Liver (tissue), 3 donors: ENCODE data around the gene SIT1.

Source experiments
- GABPA ChIP-seq, 2 donors: IDR thresholded peaks in 1 of 2; conservative IDR thresholded peaks in 1 of 2; 2 replicates each; pipeline ENCODE4 v1.6.1; 2016; ENCODE audit warnings: antibody characterized with exemption in 2 of 2, mild to moderate bottlenecking in 1 of 2, moderate library complexity in 1 of 2
- HNF4G ChIP-seq: IDR thresholded peaks from 2 replicates; pipeline ENCODE4 v1.6.1; 2016; ENCODE audit warnings: antibody characterized with exemption
- RAD21 ChIP-seq, 2 donors: IDR thresholded peaks; 2 replicates each; pipeline ENCODE4 v1.6.1; 2016; ENCODE audit warnings: antibody characterized with exemption in 2 of 2, mild to moderate bottlenecking in 2 of 2
- TAF1 ChIP-seq: conservative IDR thresholded peaks from 2 replicates; pipeline ENCODE4 v1.6.1; 2016; ENCODE audit warnings: antibody characterized with exemption, mild to moderate bottlenecking
- TF ChIP-seq, protein P1 (sequence below): fragments of 150-350 bp; IDR thresholded peaks from 2 replicates; pipeline ENCODE4 v1.5.1; 2017; ENCODE audit warnings: improper control_type of control experiment, low read depth, low read length; ENCODE audit not compliant: missing input control
- TF ChIP-seq, protein P2 (sequence below): IDR thresholded peaks from 2 replicates; pipeline ENCODE4 v1.6.1; 2016; ENCODE audit warnings: antibody characterized with exemption
- TF ChIP-seq, protein P3 (sequence below): IDR thresholded peaks from 2 replicates; pipeline ENCODE4 v1.6.1; 2016; ENCODE audit warnings: antibody characterized with exemption
- TF ChIP-seq, protein P4 (sequence below): IDR thresholded peaks from 2 replicates; pipeline ENCODE4 v1.6.1; 2016; ENCODE audit warnings: antibody characterized with exemption, mild to moderate bottlenecking
- TF ChIP-seq, protein P5 (sequence below): IDR thresholded peaks from 2 replicates; pipeline ENCODE4 v1.6.1; 2016; ENCODE audit warnings: antibody characterized with exemption
- donor health status: healthy.
- donor health status: healthy.

DNA sequence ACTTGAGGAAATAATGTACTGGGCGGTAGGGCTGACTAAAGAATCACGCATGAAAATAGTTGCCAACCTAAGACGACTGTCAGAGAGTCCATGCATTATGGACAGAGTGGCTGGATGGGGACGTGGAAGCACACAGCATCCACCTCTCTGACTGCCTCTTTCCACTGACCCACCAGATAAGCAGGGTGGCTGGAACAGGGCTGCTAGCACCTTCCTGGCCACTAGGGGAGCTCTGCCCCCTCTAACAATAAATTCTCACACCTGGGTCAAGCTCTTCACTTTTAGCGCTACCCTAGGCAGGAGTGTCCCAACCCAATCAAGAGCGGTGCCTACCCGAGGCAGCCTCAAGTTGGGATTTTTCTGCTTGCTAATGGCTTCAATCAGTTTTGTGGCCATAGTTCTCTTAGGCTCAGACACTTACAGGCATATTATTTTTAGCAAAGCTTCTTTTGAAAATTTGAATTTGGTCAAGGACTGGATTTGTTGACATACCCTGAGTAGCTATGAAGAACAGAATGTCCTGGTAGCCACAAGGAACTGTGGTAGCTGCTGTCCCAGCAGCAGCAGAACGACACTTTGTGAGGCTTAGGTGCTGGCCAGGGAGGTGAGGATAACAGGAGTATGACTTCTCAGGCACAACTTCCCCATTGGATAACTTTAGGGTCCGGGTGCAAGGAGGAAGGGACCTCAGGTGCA, 45.9 kb upstream of the SIT1 start:
- no peak for TF ChIP-seq TAF1
- TF ChIP-seq, protein P1, sequence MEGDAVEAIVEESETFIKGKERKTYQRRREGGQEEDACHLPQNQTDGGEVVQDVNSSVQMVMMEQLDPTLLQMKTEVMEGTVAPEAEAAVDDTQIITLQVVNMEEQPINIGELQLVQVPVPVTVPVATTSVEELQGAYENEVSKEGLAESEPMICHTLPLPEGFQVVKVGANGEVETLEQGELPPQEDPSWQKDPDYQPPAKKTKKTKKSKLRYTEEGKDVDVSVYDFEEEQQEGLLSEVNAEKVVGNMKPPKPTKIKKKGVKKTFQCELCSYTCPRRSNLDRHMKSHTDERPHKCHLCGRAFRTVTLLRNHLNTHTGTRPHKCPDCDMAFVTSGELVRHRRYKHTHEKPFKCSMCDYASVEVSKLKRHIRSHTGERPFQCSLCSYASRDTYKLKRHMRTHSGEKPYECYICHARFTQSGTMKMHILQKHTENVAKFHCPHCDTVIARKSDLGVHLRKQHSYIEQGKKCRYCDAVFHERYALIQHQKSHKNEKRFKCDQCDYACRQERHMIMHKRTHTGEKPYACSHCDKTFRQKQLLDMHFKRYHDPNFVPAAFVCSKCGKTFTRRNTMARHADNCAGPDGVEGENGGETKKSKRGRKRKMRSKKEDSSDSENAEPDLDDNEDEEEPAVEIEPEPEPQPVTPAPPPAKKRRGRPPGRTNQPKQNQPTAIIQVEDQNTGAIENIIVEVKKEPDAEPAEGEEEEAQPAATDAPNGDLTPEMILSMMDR = peak; percentile 85
- TF ChIP-seq, protein P2, sequence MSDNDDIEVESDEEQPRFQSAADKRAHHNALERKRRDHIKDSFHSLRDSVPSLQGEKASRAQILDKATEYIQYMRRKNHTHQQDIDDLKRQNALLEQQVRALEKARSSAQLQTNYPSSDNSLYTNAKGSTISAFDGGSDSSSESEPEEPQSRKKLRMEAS = no peak
- TF ChIP-seq, protein P3, sequence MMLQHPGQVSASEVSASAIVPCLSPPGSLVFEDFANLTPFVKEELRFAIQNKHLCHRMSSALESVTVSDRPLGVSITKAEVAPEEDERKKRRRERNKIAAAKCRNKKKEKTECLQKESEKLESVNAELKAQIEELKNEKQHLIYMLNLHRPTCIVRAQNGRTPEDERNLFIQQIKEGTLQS = no peak
- no peak for TF ChIP-seq HNF4G
- TF ChIP-seq RAD21 (IDR thresholded peaks at IDR 0.05) = peak; percentile 72 to 85
- TF ChIP-seq, protein P4, sequence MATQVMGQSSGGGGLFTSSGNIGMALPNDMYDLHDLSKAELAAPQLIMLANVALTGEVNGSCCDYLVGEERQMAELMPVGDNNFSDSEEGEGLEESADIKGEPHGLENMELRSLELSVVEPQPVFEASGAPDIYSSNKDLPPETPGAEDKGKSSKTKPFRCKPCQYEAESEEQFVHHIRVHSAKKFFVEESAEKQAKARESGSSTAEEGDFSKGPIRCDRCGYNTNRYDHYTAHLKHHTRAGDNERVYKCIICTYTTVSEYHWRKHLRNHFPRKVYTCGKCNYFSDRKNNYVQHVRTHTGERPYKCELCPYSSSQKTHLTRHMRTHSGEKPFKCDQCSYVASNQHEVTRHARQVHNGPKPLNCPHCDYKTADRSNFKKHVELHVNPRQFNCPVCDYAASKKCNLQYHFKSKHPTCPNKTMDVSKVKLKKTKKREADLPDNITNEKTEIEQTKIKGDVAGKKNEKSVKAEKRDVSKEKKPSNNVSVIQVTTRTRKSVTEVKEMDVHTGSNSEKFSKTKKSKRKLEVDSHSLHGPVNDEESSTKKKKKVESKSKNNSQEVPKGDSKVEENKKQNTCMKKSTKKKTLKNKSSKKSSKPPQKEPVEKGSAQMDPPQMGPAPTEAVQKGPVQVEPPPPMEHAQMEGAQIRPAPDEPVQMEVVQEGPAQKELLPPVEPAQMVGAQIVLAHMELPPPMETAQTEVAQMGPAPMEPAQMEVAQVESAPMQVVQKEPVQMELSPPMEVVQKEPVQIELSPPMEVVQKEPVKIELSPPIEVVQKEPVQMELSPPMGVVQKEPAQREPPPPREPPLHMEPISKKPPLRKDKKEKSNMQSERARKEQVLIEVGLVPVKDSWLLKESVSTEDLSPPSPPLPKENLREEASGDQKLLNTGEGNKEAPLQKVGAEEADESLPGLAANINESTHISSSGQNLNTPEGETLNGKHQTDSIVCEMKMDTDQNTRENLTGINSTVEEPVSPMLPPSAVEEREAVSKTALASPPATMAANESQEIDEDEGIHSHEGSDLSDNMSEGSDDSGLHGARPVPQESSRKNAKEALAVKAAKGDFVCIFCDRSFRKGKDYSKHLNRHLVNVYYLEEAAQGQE = no peak
- TF ChIP-seq, protein P5, sequence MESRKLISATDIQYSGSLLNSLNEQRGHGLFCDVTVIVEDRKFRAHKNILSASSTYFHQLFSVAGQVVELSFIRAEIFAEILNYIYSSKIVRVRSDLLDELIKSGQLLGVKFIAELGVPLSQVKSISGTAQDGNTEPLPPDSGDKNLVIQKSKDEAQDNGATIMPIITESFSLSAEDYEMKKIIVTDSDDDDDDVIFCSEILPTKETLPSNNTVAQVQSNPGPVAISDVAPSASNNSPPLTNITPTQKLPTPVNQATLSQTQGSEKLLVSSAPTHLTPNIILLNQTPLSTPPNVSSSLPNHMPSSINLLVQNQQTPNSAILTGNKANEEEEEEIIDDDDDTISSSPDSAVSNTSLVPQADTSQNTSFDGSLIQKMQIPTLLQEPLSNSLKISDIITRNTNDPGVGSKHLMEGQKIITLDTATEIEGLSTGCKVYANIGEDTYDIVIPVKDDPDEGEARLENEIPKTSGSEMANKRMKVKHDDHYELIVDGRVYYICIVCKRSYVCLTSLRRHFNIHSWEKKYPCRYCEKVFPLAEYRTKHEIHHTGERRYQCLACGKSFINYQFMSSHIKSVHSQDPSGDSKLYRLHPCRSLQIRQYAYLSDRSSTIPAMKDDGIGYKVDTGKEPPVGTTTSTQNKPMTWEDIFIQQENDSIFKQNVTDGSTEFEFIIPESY = no peak
- TF ChIP-seq GABPA (IDR thresholded peaks at IDR 0.05 in 1 of 2, conservative IDR thresholded peaks at IDR 0.05 in 1 of 2) = no peak
